Measurements from ENCODE around the gene GPS2.
"Not testable (repeated sequence)": the region's sequence is repeated elsewhere in the genome, so short reads cannot be mapped to it uniquely, and the experiment has no call there.

Gene GPS2

DNA sequence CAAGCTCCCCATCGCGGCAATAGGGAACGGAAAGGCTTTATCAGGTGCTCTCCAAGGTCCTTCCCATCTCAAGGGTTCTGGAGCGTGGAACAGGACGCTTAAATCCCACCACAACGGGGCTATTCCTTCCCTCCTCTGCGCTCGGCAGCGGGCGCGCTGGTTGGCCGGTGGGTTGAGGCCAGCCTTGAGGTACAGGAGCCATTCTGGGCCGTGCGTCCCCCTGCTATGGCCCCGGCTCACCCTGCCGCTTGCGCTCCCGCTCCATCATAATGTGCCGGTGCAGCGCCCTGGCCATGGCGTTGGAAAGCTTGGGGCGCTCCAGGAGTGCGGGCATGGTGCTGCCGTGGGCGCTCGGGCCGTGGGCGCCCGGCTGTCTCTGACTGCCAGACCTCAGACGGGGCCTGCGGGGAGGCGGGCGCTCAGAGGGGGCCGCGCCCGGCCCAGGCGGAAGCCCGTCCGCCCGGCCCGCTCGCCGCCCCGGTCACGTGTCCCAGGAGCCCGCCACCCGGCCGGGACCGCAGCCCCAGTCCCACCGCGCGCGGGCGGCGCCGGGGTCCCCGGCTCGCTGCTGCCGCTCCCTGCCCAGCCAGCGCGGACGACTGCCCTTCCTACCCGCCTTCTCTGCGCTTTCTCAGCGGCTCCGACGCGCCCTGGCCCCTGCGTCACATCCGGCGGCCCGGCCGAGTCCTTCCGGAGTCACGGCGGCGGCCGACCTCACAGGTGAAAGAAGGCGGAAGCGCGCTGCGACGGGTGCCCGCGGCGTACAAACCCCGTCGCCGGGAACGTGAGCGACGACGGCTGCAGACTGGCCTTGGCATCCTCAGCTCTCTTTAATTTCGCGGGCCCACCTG is at the start of gene GPS2:
GPS2 (minus strand) TSS at position 642 of the 851 bp plus-strand sequence; CDS start at position 334, 308 bp downstream.
- peak; percentile 93 for DNase-seq

- DNase-seq, result no peak
These were observed 48.2 kb upstream of the GPS2 start for GRCh38 chr17:7363311-7363710.

GRCh38 chr17:7361906-7362305 is 46.7 kb upstream of the GPS2 start:
- DNase-seq, result no peak

DNA sequence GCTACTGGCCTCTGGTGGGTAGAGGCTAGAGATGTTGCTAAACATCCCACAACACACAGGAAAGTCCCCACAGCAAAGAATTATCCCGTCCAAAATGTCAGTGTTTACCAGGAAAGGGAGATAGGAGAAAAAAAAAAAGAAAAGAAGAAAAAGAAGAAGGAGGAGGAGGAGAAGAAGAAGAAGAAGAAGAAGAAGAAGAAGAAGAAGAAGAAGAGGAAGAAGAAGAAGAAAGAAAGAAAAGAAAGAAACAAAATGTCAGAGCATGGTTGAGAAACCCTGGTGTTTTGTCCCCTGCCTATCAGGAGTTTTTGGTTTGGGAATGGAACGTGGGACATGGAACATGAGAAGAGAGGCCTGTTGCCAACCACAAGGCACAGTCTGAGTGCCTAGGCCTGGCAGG is 42.2 kb upstream of the GPS2 start:
- no peak for DNase-seq

- no peak for DNase-seq
These were observed 41.6 kb upstream of the GPS2 start for GRCh38 chr17:7356756-7357155.

DNA sequence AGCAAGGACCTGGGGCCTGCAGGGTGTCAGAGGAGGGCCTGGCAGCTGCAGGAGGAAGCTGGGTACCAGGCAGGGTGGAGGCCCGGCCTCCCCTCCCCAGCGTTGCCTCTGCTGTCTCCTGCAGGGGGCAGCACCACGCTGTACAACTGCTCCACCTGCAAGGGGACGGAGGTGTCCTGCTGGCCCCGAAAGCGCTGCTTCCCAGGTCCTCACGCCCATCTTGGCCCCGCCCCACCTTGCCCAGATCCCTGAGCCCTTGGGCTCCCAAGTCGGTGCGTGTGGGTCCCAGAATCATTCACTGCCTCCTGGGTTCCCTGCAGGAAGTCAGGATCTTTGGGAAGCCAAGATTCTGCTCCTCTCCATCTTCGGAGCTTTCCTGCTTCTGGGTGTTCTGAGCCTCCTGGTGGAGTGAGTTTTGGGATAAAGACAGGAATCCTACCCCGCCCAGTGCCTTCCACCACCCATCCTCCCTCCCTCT is 41.0 kb upstream of the GPS2 start:
- DNase-seq, result peak; percentile 83

DNA sequence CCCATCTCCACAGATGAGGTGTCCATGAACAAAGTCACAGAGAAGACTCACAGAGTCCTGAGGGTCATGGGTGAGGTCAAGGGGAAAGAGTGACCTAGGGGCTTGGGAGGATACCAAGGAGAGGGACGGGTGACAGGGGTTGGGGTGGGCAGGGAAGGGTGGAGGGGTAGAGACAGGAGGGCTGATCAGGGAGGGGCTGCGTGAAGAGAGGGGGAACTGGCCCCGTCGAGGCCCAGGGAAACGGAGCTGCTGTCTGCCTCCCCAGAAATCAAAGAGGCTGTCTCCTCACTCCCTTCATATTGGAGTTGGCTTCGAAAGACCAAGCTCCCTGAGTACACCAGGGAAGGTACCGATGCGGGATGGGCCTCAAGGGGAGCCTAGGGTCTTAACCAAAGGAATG is 40.4 kb upstream of the GPS2 start:
- no peak for DNase-seq

- no peak for DNase-seq
These were observed 39.9 kb upstream of the GPS2 start, which contains the start of gene TMEM95 for GRCh38 chr17:7355053-7355452. TMEM95 (plus strand) TSS chr17:7355156; CDS start chr17:7355205, 49 bp downstream.

- DNase-seq, result peak; percentile 32
These were observed 39.2 kb upstream of the GPS2 start for GRCh38 chr17:7354262-7354843.

GRCh38 chr17:7352910-7353635 is 37.9 kb upstream of the GPS2 start:
- DNase-seq, result no peak

GRCh38 chr17:7352503-7352889 is 37.3 kb upstream of the GPS2 start:
- no peak for DNase-seq

- DNase-seq, result peak; percentile 51
These were observed 36.7 kb upstream of the GPS2 start, which contains the start of gene KCTD11 for GRCh38 chr17:7351665-7352502. KCTD11 (plus strand) TSS chr17:7352162.

DNA sequence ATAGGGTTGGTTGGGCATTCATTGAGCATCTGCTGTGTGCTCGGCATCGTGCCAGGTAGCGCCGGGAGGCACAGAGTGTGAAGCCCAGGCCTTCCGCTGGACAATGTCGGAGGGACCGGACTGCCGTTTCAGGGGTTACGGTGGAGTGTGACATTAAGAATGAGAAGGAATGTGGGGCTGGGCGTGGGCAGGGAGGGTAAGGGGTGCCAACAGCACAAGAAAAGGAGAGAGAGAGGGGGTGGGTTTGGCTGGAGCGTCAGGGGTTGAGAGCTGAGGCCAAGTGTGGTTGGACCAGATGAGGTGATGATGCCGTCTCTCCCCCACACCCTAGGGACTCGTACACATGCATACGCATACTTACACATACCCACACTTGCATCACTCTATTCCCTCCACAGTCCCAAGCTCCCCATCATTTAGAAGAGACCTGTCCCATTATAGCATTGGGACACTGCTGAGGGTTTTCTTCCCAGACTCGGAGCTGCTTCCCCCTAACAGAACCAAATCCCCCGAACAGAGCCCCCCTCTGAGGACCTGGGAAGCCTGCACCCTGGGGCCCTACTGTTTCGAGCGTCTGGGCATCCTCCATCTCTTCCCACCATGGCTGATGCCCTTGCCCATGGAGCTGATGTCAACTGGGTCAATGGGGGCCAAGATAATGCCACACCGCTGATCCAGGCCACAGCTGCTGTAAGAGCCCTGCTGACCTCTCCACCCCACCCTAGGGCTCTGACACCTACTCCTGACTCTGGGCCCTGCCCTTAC is 33.5 kb upstream of the GPS2 start:
- DNase-seq, result no peak

- no peak for DNase-seq
These were observed 32.7 kb upstream of the GPS2 start for GRCh38 chr17:7347630-7348477.

DNA sequence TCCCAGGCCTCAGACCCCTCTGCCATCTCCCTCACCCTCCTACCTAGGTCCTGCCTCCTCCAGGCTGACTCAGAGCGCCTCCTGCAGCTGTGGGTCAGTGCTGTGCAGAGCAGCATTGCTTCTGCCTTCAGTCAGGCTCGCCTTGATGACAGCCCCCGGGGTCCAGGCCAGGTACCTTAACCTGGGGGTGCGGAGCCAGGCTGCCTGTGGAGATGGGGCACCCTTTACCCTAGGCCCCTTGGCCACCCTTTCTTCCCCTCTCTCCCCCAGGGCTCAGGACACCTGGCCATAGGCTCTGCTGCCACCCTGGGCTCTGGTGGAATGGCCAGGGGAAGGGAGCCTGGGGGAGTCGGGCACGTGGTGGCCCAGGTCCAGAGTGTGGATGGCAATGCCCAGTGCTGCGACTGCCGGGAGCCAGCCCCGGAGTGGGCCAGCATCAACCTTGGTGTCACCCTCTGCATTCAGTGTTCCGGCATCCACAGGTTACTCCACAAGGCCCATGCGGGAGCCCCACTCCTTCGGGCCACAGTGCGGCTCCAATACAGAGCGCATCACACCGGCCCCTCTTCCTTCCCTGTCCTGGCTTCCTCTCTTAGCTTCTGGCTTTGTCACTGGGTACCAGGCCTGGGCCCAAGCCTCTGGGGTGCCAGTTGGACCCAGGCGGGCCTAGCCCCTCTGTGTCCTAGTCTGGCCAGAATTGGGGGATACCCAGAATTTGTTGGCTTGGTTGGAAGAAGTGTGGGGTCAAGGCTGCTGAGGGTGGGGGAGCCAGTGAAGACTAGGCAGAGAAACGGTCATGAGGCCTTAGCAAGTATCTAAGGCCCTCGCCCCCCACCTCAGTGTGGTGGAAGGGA is 31.8 kb upstream of the GPS2 start:
- no peak for DNase-seq

GRCh38 chr17:7343250-7343649 is 28.1 kb upstream of the GPS2 start:
- no peak for DNase-seq

GRCh38 chr17:7341842-7342241 is 26.7 kb upstream of the GPS2 start:
- no peak for DNase-seq

- no peak for DNase-seq
These were observed 25.0 kb upstream of the GPS2 start for GRCh38 chr17:7340179-7340578.

DNA sequence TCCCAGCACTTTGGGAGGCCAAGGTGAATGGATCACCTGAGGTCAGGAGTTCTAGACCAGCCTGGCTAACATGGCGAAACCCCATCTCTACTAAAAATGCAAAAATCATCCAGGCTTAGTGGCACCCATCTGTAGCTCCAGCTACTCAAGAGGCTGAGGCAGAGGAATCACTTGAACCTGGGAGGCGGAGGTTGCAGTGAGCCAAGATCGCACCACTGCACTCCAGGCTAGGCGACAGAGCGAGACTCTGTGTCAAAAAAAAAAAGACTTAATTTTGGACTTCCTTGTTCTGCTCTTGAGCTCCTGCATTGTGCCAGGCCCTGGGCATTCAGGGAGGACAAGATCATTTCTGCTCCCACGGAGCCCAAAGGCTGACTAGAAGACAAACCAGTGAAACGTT is 22.4 kb upstream of the GPS2 start:
- not testable (repeated sequence) for DNase-seq

All from NCI-H1105 (cell line).